Testis (tissue), 2 donors: ENCODE data around the gene B3GAT2.

Experiments used
- CTCF ChIP-seq, 3 experiments: fragments of 450-650 bp in 2 of 3; fragments of 200-600 bp in 1 of 3; sonication (generic) in 1 of 3; IDR thresholded peaks; one replicate each; pipeline ENCODE4 v1.5.1; 2016 to 2019; ENCODE audit warnings: antibody characterized with exemption in 3 of 3, mild to moderate bottlenecking in 2 of 3, moderate library complexity in 1 of 3
- POLR2A ChIP-seq: fragments of 450-650 bp; IDR thresholded peaks from one replicate; pipeline ENCODE4 v1.6.1; 2017; ENCODE audit warnings: antibody characterized with exemption, mild to moderate bottlenecking, moderate library complexity

GRCh38 chr6:70995411-70995810 is 38.6 kb upstream of the B3GAT2 start:
- no peak for TF ChIP-seq CTCF (IDR thresholded peaks at IDR 0.05)
- no peak for TF ChIP-seq POLR2A
